K562 (cell line): ENCODE measurements around the gene LMNA. TPM values are rescaled to one million over a fixed set of nuclear protein-coding genes. Genes with fewer than 3 reads are reported as not detected.
A peak's percentile ranks its signal among the peaks of the same experiment; 100 is the strongest.

Experiments used
- ATAC-seq: fragments of 200-7000 bp; cut with Tn5 transposase; 3 replicates; pipeline ENCODE4 v1.9.1; 2020; ENCODE audit warnings: moderate library complexity
- BruUV-seq: library from RNA; stranded (reverse); fragments of 400-500 nt; replicated peaks from 2 replicates; lab custom pipeline; 2021; lab: Mats Ljungman, UMichigan
- CTCF ChIA-PET: fragments of 300-600 bp; formaldehyde crosslinking; extraction: SDS; loops from one replicate; lab custom pipeline; 2021; ENCODE audit warnings: low intra/inter-chr PET ratio; lab: Yijun Ruan, JAX
- POLR2A ChIA-PET: fragments of 300-600, 350-650 bp; sonication (Branson Sonifier 250); formaldehyde crosslinking; extraction: SDS; loops from one replicate; lab custom pipeline; 2021; ENCODE audit warnings: antibody characterized with exemption, inconsistent platforms; lab: Yijun Ruan, JAX
- DNase-seq, 4 experiments: peaks; one replicate each; pipeline versions ENCODE4 v3.0.0 to v3.0.0-alpha.2; 2011 to 2018; ENCODE audit warnings: low spot score in 3 of 4, mixed read lengths in 3 of 4; ENCODE audit errors: extremely low read depth in 1 of 4
- FAIRE-seq: peaks from 2 replicates; lab custom pipeline; 2011; peaks lifted over from hg19 to GRCh38; lab: Jason Lieb, UNC
- H2AFZ ChIP-seq: 2 replicates; pipeline ENCODE4 v1.6.0; 2011; ENCODE audit warnings: low read depth, low read length, control low read depth, inconsistent platforms
- H3K27ac ChIP-seq: fragments of 200-600 bp; 3 replicates; pipeline ENCODE4 v1.8.0; 2011; ENCODE audit warnings: low read depth, mild to moderate bottlenecking, control low read depth, inconsistent platforms, low read length, moderate library complexity, mixed read lengths; ENCODE audit errors: extremely low read depth
- H3K27me3 ChIP-seq, 2 experiments: fragments of 300-600 bp in 1 of 2; 2 replicates in 1 of 2; 3 replicates in 1 of 2; pipeline versions ENCODE4 v1.6.0 to v1.8.0; 2011; ENCODE audit warnings: inconsistent platforms in 2 of 2, low read length in 2 of 2, mild to moderate bottlenecking in 1 of 2, mixed read lengths in 1 of 2, moderate library complexity in 1 of 2; ENCODE audit not compliant: control insufficient read depth in 2 of 2, insufficient read depth in 2 of 2
- H3K36me3 ChIP-seq: fragments of 300-600 bp; 3 replicates; pipeline ENCODE4 v1.8.0; 2011; ENCODE audit warnings: mild to moderate bottlenecking, low read length, inconsistent platforms; ENCODE audit not compliant: control insufficient read depth, insufficient read depth
- H3K4me1 ChIP-seq, 2 experiments: fragments of 200-600 bp in 1 of 2; replicated peaks in 1 of 2; 2 replicates in 1 of 2; 3 replicates in 1 of 2; pipeline versions ENCODE4 v1.5.1 to v1.8.0; 2011; ENCODE audit warnings: inconsistent platforms in 2 of 2, low read length in 2 of 2, mild to moderate bottlenecking in 1 of 2, mixed read lengths in 1 of 2, moderate library complexity in 1 of 2; ENCODE audit not compliant: control insufficient read depth in 2 of 2, insufficient read depth in 2 of 2
- H3K4me2 ChIP-seq: 2 replicates; pipeline ENCODE4 v1.6.1; 2011; ENCODE audit warnings: low read length, control low read depth, inconsistent platforms, mixed read lengths; ENCODE audit not compliant: insufficient read depth
- H3K4me3 ChIP-seq: fragments of 200-600 bp; sonication (generic), shearing (Covaris generic); 2 replicates; pipeline ENCODE4 v1.5.1; 2016; ENCODE audit warnings: control low read depth, inconsistent platforms
- H3K79me2 ChIP-seq: fragments of 200-600 bp; 3 replicates; pipeline ENCODE4 v1.8.0; 2011; ENCODE audit warnings: low read length, inconsistent platforms; ENCODE audit not compliant: control insufficient read depth, insufficient read depth
- H3K9ac ChIP-seq, 2 experiments: 2 replicates each; pipeline versions ENCODE4 v1.6.0 to v1.6.1; 2011; ENCODE audit warnings: low read depth in 2 of 2, low read length in 2 of 2, control low read depth in 1 of 2, inconsistent platforms in 1 of 2, mild to moderate bottlenecking in 1 of 2, mixed read lengths in 1 of 2; ENCODE audit not compliant: insufficient read depth in 1 of 2
- H3K9me1 ChIP-seq: one replicate; pipeline ENCODE4 v1.6.0; 2011; ENCODE audit warnings: inconsistent platforms, mild to moderate bottlenecking, low read length, moderate library complexity; ENCODE audit not compliant: control insufficient read depth, insufficient read depth
- H3K9me3 ChIP-seq: replicated peaks from 2 replicates; pipeline ENCODE4 v1.5.1; 2011; ENCODE audit warnings: low read depth, low read length, inconsistent platforms; ENCODE audit not compliant: control insufficient read depth, insufficient read depth
- H4K20me1 ChIP-seq: replicated peaks from 2 replicates; pipeline ENCODE4 v1.6.1; 2011; ENCODE audit warnings: low read length, inconsistent platforms, mixed read lengths; ENCODE audit not compliant: control insufficient read depth, insufficient read depth
- ADNP ChIP-seq: fragments of 200-800 bp; sonication (Bioruptor generic); IDR thresholded peaks from 2 replicates; pipeline ENCODE4 v1.6.1; 2016; ENCODE audit warnings: missing genetic modification characterization, missing compliant biosample characterization
- KDM1A ChIP-seq, 2 experiments: fragments of 450-650 bp; IDR thresholded peaks; 2 replicates each; pipeline ENCODE4 v1.6.1; 2016; ENCODE audit warnings: mild to moderate bottlenecking in 2 of 2
- WGBS: fragments of 100-300 bp; shearing (Covaris generic); methylation state at CpG from one replicate; pipeline ENCODE4 v1.1.6; 2016; ENCODE audit warnings: low coverage, mixed read lengths; ENCODE audit not compliant: insufficient coverage; ENCODE audit errors: missing lambda C conversion rate; 5-methylcytosine and 5-hydroxymethylcytosine counted together
- in situ Hi-C: fragments of 300-500 bp; cut with MboI; formaldehyde crosslinking; loops from 4 replicates; pipeline ENCODE4 v1.15.0; 2018; ENCODE audit warnings: inconsistent platforms, mixed read lengths
- intact Hi-C: fragments of 100-400 bp; cut with micrococcal nuclease; formaldehyde crosslinking; loops from 2 replicates; pipeline ENCODE4 v1.14.2; 2022
- polyA plus RNA-seq, 8 experiments: library from polyadenylated mRNA; depleted of rRNA in 4 of 8; stranded (reverse) in 5 of 8; unstranded in 3 of 8; fragments of >200 nt; fragmentation: Nextera tagmentation in 2 of 8; fragmentation: Illumina TruSeq in 1 of 8; extraction: Ambion mirVana in 2 of 8; extraction: Trizol in 1 of 8; gene quantifications; 2 replicates each; pipeline versions ENCODE4 v1.2.1 to v1.2.3, GENCODE V29; 2011 to 2014; ENCODE audit warnings: inconsistent platforms in 1 of 8, missing spikeins in 1 of 8
- total RNA-seq, 7 experiments: library from RNA; depleted of rRNA in 6 of 7; stranded (reverse); fragments of >200 nt in 6 of 7; fragmentation: Illumina TruSeq in 2 of 7; extraction: Trizol in 2 of 7; gene quantifications; 2 replicates each; pipeline versions ENCODE4 v1.2.1 to v1.2.3, GENCODE V29; 2011 to 2021; ENCODE audit warnings: low replicate concordance in 1 of 7
- TF ChIP-seq, protein P1 (sequence below), 3 experiments: fragments of 200-800 bp in 1 of 3; sonication (Bioruptor generic) in 1 of 3; sonication (generic) in 1 of 3; formaldehyde crosslinking in 1 of 3; IDR thresholded peaks; 2 replicates each; pipeline versions ENCODE4 v1.6.1 to v1.8.0; 2016 to 2022; ENCODE audit warnings: mild to moderate bottlenecking in 2 of 3, missing compliant biosample characterization in 2 of 3, missing genetic modification characterization in 2 of 3, missing genetic modification reagents in 1 of 3

Gene LMNA
- total and polyA plus RNA-seq, 9 of the 15 experiments (the other 6 are each of a cell fraction or from before 2014, with no cell fraction given), result 1.00 to 347 (median 88.2) TPM

DNA sequence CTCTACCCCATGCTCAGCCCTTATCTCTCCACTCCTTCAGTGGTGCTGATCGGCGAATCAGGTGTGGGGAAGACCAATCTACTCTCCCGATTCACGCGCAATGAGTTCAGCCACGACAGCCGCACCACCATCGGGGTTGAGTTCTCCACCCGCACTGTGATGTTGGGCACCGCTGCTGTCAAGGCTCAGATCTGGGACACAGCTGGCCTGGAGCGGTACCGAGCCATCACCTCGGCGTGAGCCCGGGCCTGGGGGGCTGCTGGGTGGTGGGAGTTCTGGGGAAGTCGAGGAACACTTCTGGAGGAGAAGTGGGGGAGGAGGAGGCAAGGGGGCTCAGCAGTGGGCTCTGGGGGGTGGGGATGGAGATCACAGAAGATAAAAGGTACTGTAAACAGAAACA lies 48.6 kb upstream of the LMNA start:
- TF ChIP-seq ADNP (tag) (no peak), KDM1A (IDR thresholded peaks at IDR 0.05) (0 out of 4 replicates have a peak, but pooled peaks of 1 of the 2 experiments have one; percentile 10)
- TF ChIP-seq, protein P1, sequence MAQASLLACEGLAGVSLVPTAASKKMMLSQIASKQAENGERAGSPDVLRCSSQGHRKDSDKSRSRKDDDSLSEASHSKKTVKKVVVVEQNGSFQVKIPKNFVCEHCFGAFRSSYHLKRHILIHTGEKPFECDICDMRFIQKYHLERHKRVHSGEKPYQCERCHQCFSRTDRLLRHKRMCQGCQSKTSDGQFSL (CRISPR knock-in tag; IDR thresholded peaks at IDR 0.05), result peak; percentile 62
- TF ChIP-seq, protein P1 (tag; IDR thresholded peaks at IDR 0.05), result no peak
- no peak for FAIRE-seq
- H2AFZ ChIP-seq, result peak overlapping the region; percentile 29
- intact Hi-C loops, result loop anchor here (1.0 to 5.0 kb wide), 4 partner anchors 39 to 329 kb away; no protein-coding TSS in a partner anchor
- no peaks in the 10 kb centered on the region for H3K36me3 ChIP-seq
- H3K4me1 ChIP-seq, result peaks cover 6 to 17% of the 10 kb centered on the region in 2 experiments; a peak in 4 of 5 replicates
- POLR2A ChIA-PET, result interaction anchor here (0.5 to 2.5 kb wide), 6 partner anchors 9 to 136 kb away, joined by 3 to 9 read pairs (median 4); partner anchors contain the start of gene KHDC4
- 46% methylated on average over 16 of the region's 16 CpGs for WGBS
- no peaks in the 10 kb centered on the region for H3K27me3 ChIP-seq
- CTCF ChIA-PET, result interaction anchor here (1.1 to 1.2 kb wide), 3 partner anchors 40 to 130 kb away, joined by 5 to 7 read pairs (median 5); no protein-coding TSS in a partner anchor
- H3K79me2 ChIP-seq, result no peaks in the 10 kb centered on the region
- in situ Hi-C loops, result loop anchor here (5.0 kb wide), 1 partner anchor 134 kb away; the partner anchor contains the start of gene KHDC4
- H3K4me3 ChIP-seq, result no peak overlapping the region
- no peaks in the 10 kb centered on the region for H3K9me3 ChIP-seq
- H3K9me1 ChIP-seq, result no peaks in the 10 kb centered on the region
- no peak for ATAC-seq
- BruUV-seq, result no TSS peak
- no peak overlapping the region for H3K4me2 ChIP-seq
- no peaks in the 10 kb centered on the region for H4K20me1 ChIP-seq
- DNase-seq, result no peak
- no peak overlapping the region for H3K27ac ChIP-seq
- H3K9ac ChIP-seq, result peak overlapping the region in 1 of 2 experiments; percentile 55; a peak in 1 of 4 replicates
